AG08396 (cell line): ENCODE data around the gene CMTM8.

ENCODE experiments used
- DNase-seq: peaks from one replicate; pipeline ENCODE4 v3.0.0; 2012; ENCODE audit warnings: low spot score, mixed read lengths

The CMTM8 gene

GRCh38 chr3:32229565-32229964 is 8.9 kb upstream of the CMTM8 start:
- DNase-seq: no peak

DNA sequence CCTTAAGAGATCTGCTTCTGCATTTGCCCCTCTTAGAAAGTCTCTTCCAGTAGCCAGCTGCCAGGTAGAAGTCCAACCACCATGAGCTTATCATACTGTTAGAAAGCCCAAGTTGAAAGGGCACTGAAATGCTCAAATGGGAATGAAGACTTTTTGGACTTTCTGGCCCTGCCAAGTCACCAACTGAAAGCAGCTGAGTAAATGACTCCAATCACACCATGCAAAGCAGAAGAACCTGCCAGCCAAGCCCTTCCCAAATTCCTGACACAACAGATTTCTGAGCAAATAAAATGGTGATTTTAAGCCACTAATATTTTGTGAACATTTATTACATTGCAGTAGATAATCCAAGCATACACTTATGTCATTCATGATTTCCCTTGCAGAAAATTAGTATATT is 2.1 kb upstream of the CMTM8 start:
- no peak for DNase-seq

DNA sequence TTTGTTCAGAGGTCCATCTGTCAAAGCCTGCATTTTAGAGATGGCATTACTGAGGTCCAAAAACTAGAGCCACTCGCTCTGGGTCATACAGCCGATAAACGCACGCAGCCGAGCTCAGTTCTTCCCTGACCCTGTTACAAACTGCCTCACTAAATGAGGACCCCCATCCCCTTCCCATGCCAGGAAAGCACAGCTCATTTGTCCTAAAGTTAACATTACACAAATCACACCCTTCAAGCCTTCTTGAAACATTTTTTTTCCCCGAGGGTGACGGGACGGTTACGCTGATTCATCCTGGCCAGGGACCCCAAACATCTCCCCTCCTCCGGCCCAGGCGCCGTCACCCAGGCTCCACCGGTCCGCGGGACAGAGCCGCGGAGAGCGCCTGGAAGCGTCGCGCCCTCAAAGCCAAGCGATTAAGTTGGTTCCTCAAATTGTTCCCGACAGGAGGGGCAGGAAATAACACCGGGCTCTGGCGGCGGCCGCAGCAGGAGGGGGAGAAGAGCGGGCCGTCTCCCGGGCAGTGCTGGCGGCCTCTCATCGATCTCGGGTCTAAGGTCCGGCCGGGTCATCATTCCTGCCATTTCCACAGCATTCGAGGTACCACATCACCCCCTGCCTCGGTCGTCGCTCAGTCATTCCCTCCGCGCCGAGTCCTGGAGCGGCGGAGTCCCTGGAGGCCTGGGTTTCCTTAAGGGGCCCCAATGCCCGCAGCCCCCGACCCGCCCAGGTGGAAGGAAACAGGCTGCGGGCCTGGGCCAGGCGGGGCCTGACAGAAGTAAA is 619 bp upstream of the CMTM8 start:
- peak; percentile 25 for DNase-seq

DNA sequence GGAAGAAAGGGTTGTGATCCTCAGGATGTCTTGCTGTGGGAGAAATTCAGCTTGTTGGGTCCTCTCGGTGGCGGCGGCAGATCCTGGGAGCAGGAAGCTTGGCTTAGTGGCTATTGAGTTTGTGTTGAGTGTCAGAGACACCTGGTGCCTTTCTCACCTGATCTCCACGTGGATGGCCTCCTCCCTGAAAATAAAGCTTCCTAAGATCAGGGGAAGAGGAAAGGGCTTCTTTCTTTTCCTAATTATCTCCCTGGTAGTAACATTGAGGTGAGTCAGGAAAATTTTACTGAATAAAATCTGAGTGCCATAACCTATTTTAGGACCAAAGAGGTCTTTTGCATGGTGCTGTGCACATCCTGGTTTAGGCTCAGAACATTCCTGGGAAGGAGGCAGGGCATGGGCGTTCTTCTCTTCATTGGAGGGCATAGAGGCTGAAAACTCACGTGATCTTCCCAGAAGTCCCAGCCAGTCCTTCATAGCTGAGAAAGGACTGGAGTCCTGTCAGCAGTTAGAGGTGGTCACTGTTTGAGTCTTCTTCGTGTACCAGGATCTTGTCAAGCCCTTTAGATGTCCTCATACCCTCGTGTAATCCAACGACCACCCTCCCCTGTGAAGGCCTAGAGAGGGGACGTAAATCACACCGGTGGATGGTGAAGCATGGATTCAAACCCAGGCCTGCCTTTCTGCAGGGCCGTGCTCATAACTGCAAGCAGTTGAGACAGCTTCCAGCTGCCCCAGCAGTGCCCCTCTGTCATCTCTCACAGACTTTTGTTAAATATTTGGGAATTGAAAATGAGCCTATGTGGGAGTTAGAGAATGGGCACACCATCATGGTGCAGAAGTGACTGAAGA is 1.1 kb downstream of the CMTM8 start:
- no peak for DNase-seq

DNA sequence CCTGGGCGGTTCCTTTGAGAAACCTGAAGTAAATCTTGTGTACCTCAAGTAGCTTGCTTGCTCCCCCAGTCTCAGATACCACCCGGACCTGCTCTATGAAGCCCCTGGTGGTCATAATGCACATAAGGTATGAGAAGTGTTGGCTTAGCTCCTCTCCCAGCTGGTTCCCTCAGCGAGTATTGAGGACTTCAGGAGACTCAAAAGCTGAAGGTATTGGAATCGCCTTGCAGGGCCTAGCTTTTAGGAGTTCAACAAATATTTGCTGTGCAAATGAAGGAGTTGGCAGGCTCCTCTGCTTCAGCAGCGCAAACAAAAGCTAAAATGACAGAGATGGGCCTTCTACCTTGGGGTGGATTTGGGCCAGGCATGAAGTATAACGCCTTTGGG is 1.7 kb downstream of the CMTM8 start:
- DNase-seq: peak; percentile 20

- DNase-seq: no peak
These were observed 2.6 kb downstream of the CMTM8 start for GRCh38 chr3:32241100-32241499.

DNA sequence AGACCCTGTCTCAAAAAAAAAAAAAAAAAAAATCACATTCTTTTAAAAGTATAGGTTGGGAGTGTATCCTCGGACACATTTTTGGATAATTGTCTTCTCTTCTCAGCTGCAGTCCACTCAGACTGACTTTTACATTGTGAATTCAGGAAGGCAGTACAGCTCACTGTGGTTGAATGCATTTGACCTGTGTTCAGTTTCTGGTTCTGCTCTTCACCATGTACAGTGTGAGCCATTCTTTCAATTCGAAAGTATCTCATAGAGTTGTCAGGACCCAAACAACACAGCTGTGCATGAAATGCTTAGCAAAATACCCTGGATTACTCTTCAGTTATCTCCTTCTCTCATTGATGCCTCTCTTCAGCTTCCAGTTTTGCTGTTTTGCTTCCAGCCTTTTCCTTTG is 5.0 kb downstream of the CMTM8 start:
- no peak for DNase-seq

DNA sequence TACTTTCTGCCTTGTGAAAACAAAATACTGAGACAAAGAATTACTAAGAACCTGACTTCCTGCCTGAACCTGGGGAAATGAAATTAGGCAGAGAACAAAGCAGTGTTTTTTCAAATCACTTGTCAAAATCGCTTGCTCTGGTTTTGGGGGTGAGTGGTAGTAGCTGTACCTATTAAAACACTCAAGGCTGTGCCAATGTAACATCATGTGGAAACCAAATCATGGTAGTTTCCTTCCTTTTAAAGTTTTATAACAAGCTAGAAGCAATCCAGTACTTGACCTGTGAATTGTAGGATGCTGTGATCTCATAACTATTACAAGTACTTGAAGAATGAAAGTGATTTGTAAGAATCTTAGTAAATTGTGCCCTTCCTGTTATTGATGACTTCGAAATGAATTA is 6.7 kb downstream of the CMTM8 start:
- no peak for DNase-seq

DNA sequence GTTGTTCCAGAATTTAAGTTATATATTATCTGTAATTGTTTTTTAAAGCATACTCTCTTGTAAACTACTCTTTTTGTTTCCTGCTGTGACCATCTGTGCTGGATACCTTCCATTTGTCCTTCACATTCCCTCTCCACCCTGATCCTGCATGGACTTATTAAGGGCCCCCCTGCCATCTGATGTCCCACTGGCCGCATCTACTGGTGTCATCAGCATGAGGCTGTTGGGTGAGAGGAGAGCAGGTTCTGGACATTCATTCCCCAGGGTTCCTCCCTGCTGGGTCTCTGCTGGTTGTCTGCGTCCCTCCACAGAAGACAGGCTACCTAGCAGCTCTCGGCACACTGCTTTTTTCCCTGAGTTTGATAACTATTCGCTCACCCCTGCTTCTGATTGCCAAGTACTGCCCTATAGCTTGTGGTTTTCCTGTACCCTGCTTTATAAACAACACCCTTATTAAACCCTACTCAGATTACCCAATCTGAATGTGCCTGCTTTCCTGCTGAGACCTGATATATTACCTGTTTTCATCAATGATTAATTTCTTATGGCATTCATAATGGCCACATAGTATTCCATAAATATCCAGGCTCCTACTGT is 7.7 kb downstream of the CMTM8 start:
- DNase-seq: no peak

GRCh38 chr3:32249184-32249782 is 10.8 kb downstream of the CMTM8 start:
- DNase-seq: peak; percentile 46

GRCh38 chr3:32254268-32254667 is 15.8 kb downstream of the CMTM8 start:
- no peak for DNase-seq

GRCh38 chr3:32255345-32255744 is 16.9 kb downstream of the CMTM8 start:
- no peak for DNase-seq

DNA sequence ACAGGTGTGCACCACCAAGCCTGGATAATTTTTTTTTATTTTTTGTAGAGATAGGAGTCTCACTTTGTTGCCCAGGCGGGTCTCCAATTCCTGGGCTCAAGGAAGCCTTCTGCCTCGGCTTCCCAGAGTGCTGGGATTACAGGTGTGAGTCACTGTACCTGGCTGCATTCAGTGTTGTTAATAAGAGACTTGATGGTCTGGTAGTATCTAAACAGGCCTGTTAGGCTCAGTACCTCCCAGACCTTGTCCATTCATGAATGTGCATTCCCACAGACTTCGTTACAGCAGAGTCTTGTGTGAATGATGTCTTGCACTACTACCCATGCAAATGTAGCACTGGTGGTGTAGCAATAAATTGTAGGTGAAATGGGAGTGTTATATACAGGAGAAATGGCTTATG is 17.7 kb downstream of the CMTM8 start:
- no peak for DNase-seq

DNA sequence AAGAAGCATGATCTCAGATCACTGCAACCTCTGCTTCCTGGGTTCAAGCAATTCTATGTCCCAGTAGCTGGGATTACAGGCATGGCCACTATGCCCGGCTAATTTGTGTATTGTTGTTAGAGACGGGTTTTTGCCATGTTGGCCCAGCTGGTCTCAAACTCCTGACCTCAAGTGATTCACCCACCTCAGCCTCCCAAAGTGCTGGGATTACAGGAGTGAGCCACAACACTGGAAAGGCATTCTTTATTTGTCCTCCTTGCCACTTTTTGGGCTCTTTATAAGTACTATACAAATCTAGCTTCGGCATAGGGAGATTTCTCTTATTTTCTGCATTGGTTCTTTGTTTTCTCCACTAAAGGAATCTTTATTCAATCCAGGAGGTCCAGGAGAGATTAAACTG is 18.6 kb downstream of the CMTM8 start:
- DNase-seq: no peak

DNA sequence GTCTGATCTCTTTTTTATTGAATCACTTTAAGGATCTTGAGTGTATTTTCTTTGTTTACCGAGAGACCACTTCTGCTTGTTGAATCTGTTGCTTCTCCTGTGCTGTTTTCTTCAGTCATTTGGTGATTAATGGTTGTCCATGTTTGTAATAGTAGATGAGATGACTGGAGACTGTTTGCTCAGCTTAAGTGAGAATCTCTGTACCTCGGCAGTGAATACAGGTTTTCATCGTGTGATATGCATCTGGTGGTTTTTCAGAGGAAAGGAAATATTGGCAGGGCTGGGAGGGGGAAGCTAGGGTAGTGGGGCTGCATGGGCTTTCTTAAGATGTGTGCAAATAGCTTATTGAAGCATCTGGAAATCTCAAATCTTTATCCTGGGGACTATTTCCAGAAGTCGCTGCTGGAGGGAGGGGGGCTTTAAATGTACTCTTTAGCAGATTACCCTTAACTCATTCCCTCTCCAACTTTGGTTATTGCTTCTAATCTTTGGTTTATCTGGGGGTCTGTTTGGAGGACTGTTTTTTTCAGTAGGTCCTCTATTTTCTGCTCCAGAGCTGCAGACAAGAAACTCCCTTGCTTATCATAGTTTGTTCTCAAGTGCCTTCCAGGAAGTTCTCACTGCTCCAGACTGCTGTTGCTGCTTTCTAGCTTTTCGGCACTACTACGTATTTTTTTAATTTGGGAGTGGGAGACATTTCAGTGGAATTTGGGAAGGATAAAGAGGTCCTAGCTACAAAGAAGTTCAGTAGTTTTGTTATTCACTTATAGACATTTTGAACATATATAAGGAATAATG is 19.4 kb downstream of the CMTM8 start:
- no peak for DNase-seq

DNA sequence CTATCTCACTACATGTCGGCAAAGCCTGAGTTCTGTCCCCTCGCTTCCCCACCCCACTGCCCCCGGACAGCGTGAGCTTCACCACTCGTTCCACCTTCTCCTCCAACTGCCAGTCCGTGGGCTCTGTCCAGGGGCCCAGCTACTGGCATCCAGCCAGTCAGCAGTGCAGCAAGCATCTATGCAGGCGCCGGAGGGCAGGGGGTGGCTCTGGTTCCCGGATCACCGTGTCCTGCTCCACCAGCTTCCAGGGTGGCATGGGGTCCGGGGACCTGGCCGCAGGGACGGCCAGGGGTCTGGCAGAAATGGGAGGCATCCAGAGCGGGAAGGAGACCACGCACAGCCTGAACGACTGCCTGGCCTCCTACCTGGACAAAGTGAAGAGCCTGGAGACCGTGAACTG is 20.4 kb downstream of the CMTM8 start:
- no peak for DNase-seq

GRCh38 chr3:32261545-32261944 is 23.1 kb downstream of the CMTM8 start:
- DNase-seq: no peak

- DNase-seq: no peak
These were observed 23.7 kb downstream of the CMTM8 start for GRCh38 chr3:32262201-32262600.

DNA sequence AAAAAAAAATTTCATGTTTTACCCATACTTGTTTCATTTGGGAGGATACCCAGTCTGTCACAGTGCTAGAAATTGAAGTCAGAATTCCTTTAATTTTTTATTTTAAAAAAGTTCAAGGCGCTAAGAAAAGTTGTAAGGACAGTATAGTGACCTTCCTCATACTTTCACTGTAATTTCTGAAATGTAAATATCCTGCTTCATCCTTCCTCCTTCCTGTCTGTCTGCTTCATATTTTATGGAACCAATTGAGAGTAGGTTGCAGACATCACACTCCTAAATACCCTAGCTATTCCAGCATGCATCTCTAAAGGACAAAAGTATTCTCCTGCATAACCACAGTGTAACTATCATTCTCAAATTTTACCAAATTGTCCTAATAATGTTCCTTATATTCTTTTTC is 35.8 kb downstream of the CMTM8 start:
- DNase-seq: no peak

- no peak for DNase-seq
These were observed 37.0 kb downstream of the CMTM8 start for GRCh38 chr3:32275506-32275905.

GRCh38 chr3:32276279-32276841 is 37.9 kb downstream of the CMTM8 start:
- DNase-seq: no peak

GRCh38 chr3:32278714-32279113 is 40.2 kb downstream of the CMTM8 start:
- DNase-seq: no peak
